ENCODE measurements around the gene CENPB.

The CENPB gene

GRCh38 chr20:3788685-3789155 lies 2.2 kb upstream of the CENPB start:
- DNase-seq (ENCODE audit: low read depth in 2 of 2), result no peak

- no peak for DNase-seq (ENCODE audit: low read depth in 2 of 2)
Measured at GRCh38 chr20:3787324-3788014, 929 bp upstream of the CENPB start.

GRCh38 chr20:3786126-3786484 lies 435 bp downstream of the CENPB start:
- DNase-seq (ENCODE audit: low read depth in 2 of 2), result no peak

- DNase-seq (ENCODE audit: low read depth in 2 of 2), result no peak
Measured at GRCh38 chr20:3785240-3786125, 1.1 kb downstream of the CENPB start.

- DNase-seq (ENCODE audit: low read depth in 2 of 2), result no peak
Measured at GRCh38 chr20:3784863-3785239, 1.7 kb downstream of the CENPB start.

GRCh38 chr20:3784216-3784853 lies 2.2 kb downstream of the CENPB start:
- no peak for DNase-seq (ENCODE audit: low read depth in 2 of 2)

- DNase-seq (ENCODE audit: low read depth in 2 of 2), result no peak
Measured at GRCh38 chr20:3783511-3784195, 2.9 kb downstream of the CENPB start.

- no peak for DNase-seq (ENCODE audit: low read depth in 2 of 2)
Measured at GRCh38 chr20:3783068-3783489, 3.5 kb downstream of the CENPB start.

GRCh38 chr20:3782597-3782996 lies 3.9 kb downstream of the CENPB start:
- DNase-seq (ENCODE audit: low read depth in 2 of 2), result no peak

GRCh38 chr20:3781153-3781910 lies 5.2 kb downstream of the CENPB start, which contains the start of gene SPEF1:
TSS of gene SPEF1 (minus strand) at chr20:3781448. CDS start at chr20:3781287, 161 bp downstream.
- DNase-seq (ENCODE audit: low read depth in 2 of 2), result no peak

GRCh38 chr20:3778976-3779375 lies 7.6 kb downstream of the CENPB start:
- DNase-seq (ENCODE audit: low read depth in 2 of 2), result no peak

GRCh38 chr20:3777716-3778629 lies 8.6 kb downstream of the CENPB start:
- peak in 1 of 2 donors; percentile 30 for DNase-seq (ENCODE audit: low read depth in 2 of 2)

GRCh38 chr20:3777381-3777715 lies 9.2 kb downstream of the CENPB start:
- no peak for DNase-seq (ENCODE audit: low read depth in 2 of 2)

- DNase-seq (ENCODE audit: low read depth in 2 of 2), result no peak
Measured at GRCh38 chr20:3775457-3776108, 11.0 kb downstream of the CENPB start.

GRCh38 chr20:3771552-3772058 lies 14.9 kb downstream of the CENPB start:
- no peak for DNase-seq (ENCODE audit: low read depth in 2 of 2)

- DNase-seq (ENCODE audit: low read depth in 2 of 2), result peak; percentile 61 to 62
Measured at GRCh38 chr20:3768342-3769130, 18.0 kb downstream of the CENPB start.

GRCh38 chr20:3767427-3768341 lies 18.9 kb downstream of the CENPB start, which contains the start of gene ADISSP:
TSS of gene ADISSP (minus strand) at chr20:3767753. CDS start at chr20:3760100, 7,653 bp downstream.
- DNase-seq (ENCODE audit: low read depth in 2 of 2), result peak; percentile 95 to 96

Data from stimulated activated CD8-positive, alpha-beta memory T cell treated with anti-CD3 and anti-CD28 coated beads, Interleukin-2, amount 100 ng/mL, for 1 hour (primary cell).